Endodermal cell (in vitro differentiated cells): Measurements from ENCODE around the gene APOBEC3C. TPM values are rescaled to one million over a fixed set of nuclear protein-coding genes. Genes with fewer than 3 reads are reported as not detected.
"Not testable (repeated sequence)": the region's sequence is repeated elsewhere in the genome, so short reads cannot be mapped to it uniquely, and the experiment has no call there.

Source experiments
- DNase-seq: peaks from one replicate; pipeline ENCODE4 v3.0.0-alpha.2; 2017
- H3K27ac ChIP-seq: 2 replicates; pipeline ENCODE4 v1.5.1; 2013; ENCODE audit warnings: mild to moderate bottlenecking, low read depth, low read length, moderate library complexity
- H3K27me3 ChIP-seq: 2 replicates; pipeline ENCODE4 v1.6.1; 2013; ENCODE audit warnings: mild to moderate bottlenecking, low read length, moderate library complexity; ENCODE audit not compliant: insufficient read depth, control insufficient read depth, poor library complexity, severe bottlenecking
- H3K36me3 ChIP-seq: 2 replicates; pipeline ENCODE4 v1.7.0; 2013; ENCODE audit warnings: mild to moderate bottlenecking, low read length, moderate library complexity; ENCODE audit not compliant: control insufficient read depth, insufficient read depth
- H3K4me1 ChIP-seq: one replicate; pipeline ENCODE4 v1.7.0; 2013; ENCODE audit warnings: low read length; ENCODE audit not compliant: control insufficient read depth, insufficient read depth
- H3K4me3 ChIP-seq: 2 replicates; pipeline ENCODE4 v1.5.1; 2013; ENCODE audit warnings: mild to moderate bottlenecking, low read length, moderate library complexity
- H3K9ac ChIP-seq: 2 replicates; pipeline ENCODE4 v1.6.1; 2013; ENCODE audit warnings: mild to moderate bottlenecking, low read length, moderate library complexity; ENCODE audit not compliant: poor library complexity, severe bottlenecking; ENCODE audit errors: extremely low read depth
- H3K9me3 ChIP-seq: 2 replicates; pipeline ENCODE4 v1.6.1; 2013; ENCODE audit warnings: mild to moderate bottlenecking, low read length, moderate library complexity; ENCODE audit not compliant: control insufficient read depth
- H3K27ac Mint-ChIP-seq: 2 replicates; pipeline ENCODE4 v1.8.0; 2020; ENCODE audit warnings: mixed read lengths
- H3K27me3 Mint-ChIP-seq: 2 replicates; pipeline ENCODE4 v1.8.0; 2021; ENCODE audit warnings: mild to moderate bottlenecking, mixed read lengths; ENCODE audit not compliant: insufficient read depth
- H3K36me3 Mint-ChIP-seq: 2 replicates; pipeline ENCODE4 v1.8.0; 2020; ENCODE audit warnings: low read depth, mixed read lengths
- H3K4me1 Mint-ChIP-seq: 2 replicates; pipeline ENCODE4 v1.8.0; 2020; ENCODE audit warnings: mixed read lengths
- H3K4me3 Mint-ChIP-seq: 2 replicates; pipeline ENCODE4 v1.8.0; 2020; ENCODE audit warnings: mild to moderate bottlenecking, moderate library complexity, mixed read lengths
- H3K9me3 Mint-ChIP-seq: 2 replicates; pipeline ENCODE4 v1.8.0; 2020; ENCODE audit warnings: mild to moderate bottlenecking, mixed read lengths
- CTCF ChIP-seq: fragments of 200-600 bp; sonication (generic); conservative IDR thresholded peaks from 2 replicates; pipeline ENCODE4 v1.5.0; 2021; ENCODE audit warnings: antibody characterized with exemption, mild to moderate bottlenecking
- WGBS, 2 experiments: methylation state at CpG; one replicate each; pipeline versions ENCODE4 v1.1.5 to v1.1.7; 2013; ENCODE audit warnings: missing lambda C conversion rate in 2 of 2, mixed read lengths in 1 of 2; ENCODE audit not compliant: insufficient coverage in 1 of 2, insufficient read length in 1 of 2; 5-methylcytosine and 5-hydroxymethylcytosine counted together
- total RNA-seq, 2 donors: library from RNA; stranded (reverse); fragmentation: NEBNext Ultra II Directional in 1 of 2; extraction: Animal tissue kit (Norgen Biotek cat#: 25700) in 1 of 2; gene quantifications; 2 replicates in 1 of 2; 3 replicates in 1 of 2; pipeline ENCODE4 v1.2.1, GENCODE V29; 2021

Gene APOBEC3C
- total RNA-seq, 2 donors from 2014 or later: 26.1 to 27.4 TPM

DNA sequence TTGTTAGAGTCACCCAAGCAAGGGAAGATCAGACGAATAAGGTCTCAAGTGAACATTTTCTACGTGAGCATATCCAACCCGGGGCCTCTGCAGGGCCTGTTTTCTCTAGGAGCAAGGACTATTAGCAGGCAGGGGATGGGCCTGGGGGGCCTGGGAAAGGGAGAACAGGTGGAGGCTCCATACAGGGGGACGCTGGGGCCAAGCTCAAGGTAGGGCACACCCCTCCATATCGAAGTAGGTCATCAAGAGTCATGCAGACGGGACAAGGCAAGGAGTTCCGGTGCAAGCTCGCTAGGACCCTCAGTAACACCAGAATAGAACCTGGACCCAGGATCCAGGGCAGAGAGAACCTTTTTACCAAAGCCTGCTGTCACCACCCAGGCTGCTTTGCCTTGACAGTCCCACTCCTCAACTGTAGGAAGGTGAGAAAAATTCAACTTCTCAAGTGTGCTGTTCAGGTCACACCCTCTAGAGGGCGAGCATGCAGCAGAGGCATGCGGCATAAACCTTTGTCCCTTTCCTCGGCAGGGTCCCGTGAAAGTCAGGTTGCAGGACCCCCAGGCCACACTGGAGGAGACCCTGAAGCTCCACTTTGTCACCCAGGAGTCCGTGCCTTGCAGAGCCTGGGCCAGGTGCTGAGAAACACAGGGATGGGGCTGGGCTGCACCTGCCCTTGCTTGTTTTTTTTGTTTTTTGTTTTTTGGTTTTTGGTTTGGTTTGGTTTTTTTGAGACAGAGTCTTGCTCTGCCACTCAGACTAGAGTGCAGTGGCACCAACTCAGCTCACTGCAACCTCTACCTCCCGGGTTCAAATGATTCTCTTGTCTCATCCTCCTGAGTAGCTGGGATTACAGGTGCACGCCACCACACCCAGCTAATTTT lies 40.5 kb upstream of the APOBEC3C start:
- Mint-ChIP-seq H3K36me3 (no peaks in the 10 kb centered on the region), H3K27me3 (peaks cover 9% of the 10 kb centered on the region), H3K9me3 (peaks cover 36% of the 10 kb centered on the region), H3K4me1 (no peaks in the 10 kb centered on the region), H3K27ac (no peak overlapping the region), H3K4me3 (no peak overlapping the region)
- H3K27ac ChIP-seq: no peak overlapping the region
- H3K27me3 ChIP-seq: no peaks in the 10 kb centered on the region
- no peaks in the 10 kb centered on the region for H3K36me3 ChIP-seq
- peak; percentile 90 for DNase-seq
- no peak overlapping the region for H3K4me3 ChIP-seq
- 37 to 60% methylated on average over 11 to 15 of the region's 15 CpGs for whole genome bisulfite sequencing, 2 experiments
- TF ChIP-seq CTCF: peak; percentile 88
- H3K9ac ChIP-seq: no peak overlapping the region
- H3K4me1 ChIP-seq: no peaks in the 10 kb centered on the region
- peaks cover 20% of the 10 kb centered on the region for H3K9me3 ChIP-seq

DNA sequence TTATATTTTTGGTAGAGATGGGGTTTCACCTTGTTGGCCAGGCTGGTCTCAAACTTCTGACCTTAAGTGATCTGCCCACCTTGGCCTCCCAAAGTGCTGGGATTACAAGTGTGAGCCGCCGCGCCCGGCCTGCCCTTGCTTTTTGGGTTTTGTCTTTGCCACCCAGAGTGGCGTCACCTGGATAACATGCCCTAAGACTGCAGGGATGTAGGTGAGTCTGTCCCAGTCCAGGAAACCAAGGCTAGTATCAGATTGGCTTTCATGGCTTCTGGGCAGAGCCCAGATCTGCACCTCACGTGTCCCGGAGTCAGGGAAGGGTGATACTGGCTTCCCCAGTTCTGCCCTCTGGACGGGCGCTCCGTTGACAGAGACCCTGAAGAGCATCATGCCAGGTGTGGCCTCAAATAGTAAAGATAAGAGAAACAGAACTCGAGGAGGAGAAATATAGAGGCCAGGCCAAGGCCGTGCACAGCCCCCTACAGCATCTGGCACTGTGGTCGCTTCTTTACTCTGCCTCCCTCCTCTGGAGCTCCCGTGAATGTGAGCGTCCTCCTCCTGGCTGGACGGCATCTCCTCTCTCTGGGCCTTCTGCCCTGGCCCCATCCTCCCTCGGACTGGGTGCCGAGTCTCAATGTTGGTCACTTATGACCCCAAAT lies 39.8 kb upstream of the APOBEC3C start:
- Mint-ChIP-seq H3K27ac (no peak overlapping the region), H3K4me3 (no peak overlapping the region), H3K36me3 (no peaks in the 10 kb centered on the region), H3K4me1 (no peaks in the 10 kb centered on the region), H3K27me3 (peaks cover 8% of the 10 kb centered on the region), H3K9me3 (peaks cover 40% of the 10 kb centered on the region)
- no peak overlapping the region for H3K27ac ChIP-seq
- no peaks in the 10 kb centered on the region for H3K36me3 ChIP-seq
- 94% methylated on average over 12 to 18 of the region's 18 CpGs for WGBS, 2 experiments
- no peak for DNase-seq
- H3K9me3 ChIP-seq: peaks cover 20% of the 10 kb centered on the region
- H3K4me3 ChIP-seq: no peak overlapping the region
- no peaks in the 10 kb centered on the region for H3K27me3 ChIP-seq
- H3K9ac ChIP-seq: no peak overlapping the region
- no peaks in the 10 kb centered on the region for H3K4me1 ChIP-seq
- no peak for TF ChIP-seq CTCF

DNA sequence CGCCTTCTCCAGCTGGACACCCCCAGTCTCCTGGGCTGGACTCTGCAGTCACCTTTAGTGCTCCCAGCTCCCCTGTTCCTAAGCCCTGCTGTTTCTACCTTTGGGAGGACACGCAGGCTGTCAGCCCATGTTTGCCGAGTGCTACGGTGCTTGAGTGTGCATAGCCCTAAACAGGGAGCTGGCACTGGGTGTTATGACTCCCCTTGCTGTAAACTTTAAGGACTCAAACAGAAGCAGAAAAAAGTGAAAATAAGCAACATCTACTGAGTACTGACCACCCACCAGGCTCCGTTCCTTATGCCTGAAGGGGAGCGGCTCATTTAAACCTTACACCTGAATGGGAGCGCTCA lies 39.3 kb upstream of the APOBEC3C start:
- Mint-ChIP-seq H3K4me3 (no peak overlapping the region), H3K4me1 (no peaks in the 10 kb centered on the region), H3K9me3 (peaks cover 40% of the 10 kb centered on the region), H3K36me3 (no peaks in the 10 kb centered on the region), H3K27ac (no peak overlapping the region), H3K27me3 (peaks cover 8% of the 10 kb centered on the region)
- Histone ChIP-seq H3K9ac (no peak overlapping the region), H3K27ac (no peak overlapping the region), H3K4me3 (no peak overlapping the region), H3K4me1 (no peaks in the 10 kb centered on the region), H3K9me3 (peaks cover 20% of the 10 kb centered on the region), H3K36me3 (no peaks in the 10 kb centered on the region), H3K27me3 (no peaks in the 10 kb centered on the region)
- TF ChIP-seq CTCF: no peak
- DNase-seq: no peak
- WGBS, 2 experiments: 95% methylated on average over 6 to 7 of the region's 7 CpGs

GRCh38 chr22:38977289-38977688 lies 36.8 kb upstream of the APOBEC3C start:
- not testable (repeated sequence) for H3K4me3 ChIP-seq, H3K4me1 ChIP-seq, H3K27me3 Mint-ChIP-seq, H3K27me3 ChIP-seq, H3K9ac ChIP-seq, H3K27ac ChIP-seq, H3K4me1 Mint-ChIP-seq, H3K36me3 ChIP-seq, H3K4me3 Mint-ChIP-seq, DNase-seq, H3K36me3 Mint-ChIP-seq, H3K27ac Mint-ChIP-seq
- WGBS, 2 experiments: 90 to 100% methylated on average over 2 to 4 of the region's 4 CpGs
- peaks cover 20% of the 10 kb centered on the region for H3K9me3 ChIP-seq
- peaks cover 45% of the 10 kb centered on the region for H3K9me3 Mint-ChIP-seq

DNA sequence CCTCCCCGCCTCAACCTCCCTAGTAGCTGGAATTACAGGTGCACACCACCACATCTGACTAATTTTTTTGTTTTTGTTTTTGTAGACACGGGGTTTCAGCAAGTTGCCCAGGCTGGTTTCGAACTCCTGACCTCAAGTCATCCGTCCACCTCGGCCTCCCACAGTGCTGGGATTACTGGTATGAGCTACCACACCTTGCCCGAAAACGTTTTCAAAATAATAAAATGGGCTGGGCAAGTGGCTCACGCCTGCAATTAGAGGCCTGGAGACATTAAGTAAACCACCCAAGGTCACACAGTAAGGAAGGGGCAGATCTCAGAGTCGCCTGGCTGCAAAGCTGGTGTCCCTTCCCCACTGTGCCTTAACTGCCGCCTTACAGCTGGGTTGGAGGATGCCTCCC lies 33.5 kb upstream of the APOBEC3C start:
- peaks cover 19% of the 10 kb centered on the region for H3K9me3 ChIP-seq
- H3K36me3 Mint-ChIP-seq, H3K27ac Mint-ChIP-seq, H3K4me1 Mint-ChIP-seq, H3K9ac ChIP-seq, H3K4me3 ChIP-seq, H3K27ac ChIP-seq, H3K27me3 Mint-ChIP-seq, DNase-seq, H3K4me3 Mint-ChIP-seq, H3K4me1 ChIP-seq, H3K27me3 ChIP-seq, H3K36me3 ChIP-seq: not testable (repeated sequence)
- WGBS, 2 experiments: 79 to 86% methylated on average over 8 to 10 of the region's 10 CpGs
- peaks cover 63% of the 10 kb centered on the region for H3K9me3 Mint-ChIP-seq
